ENCODE data around the gene PCSK9.

The PCSK9 gene

GRCh38 chr1:55046871-55047270 is 7.5 kb downstream of the PCSK9 start:
- Histone ChIP-seq H3K36me3 (ENCODE audit: control insufficient read depth, insufficient read depth, low read length) (no peaks in the 10 kb centered on the region), H3K4me3 (replicated peaks; ENCODE audit: low read depth, low read length) (no peak overlapping the region), H3K27me3 (replicated peaks; ENCODE audit: control insufficient read depth, insufficient read depth, low read length) (no peaks in the 10 kb centered on the region; the same call in 1 of the 2 replicates)
- TF ChIP-seq CTCF (IDR thresholded peaks at IDR 0.05; ENCODE audit: insufficient read depth, low read length, poor library complexity, severe bottlenecking) = no peak
- no peak for DNase-seq (ENCODE audit: extremely low read depth, insufficient read length)

GRCh38 chr1:55047611-55048010 is 8.3 kb downstream of the PCSK9 start:
- H3K4me3 ChIP-seq (replicated peaks; ENCODE audit: low read depth, low read length) = no peak overlapping the region
- no peak for DNase-seq (ENCODE audit: extremely low read depth, insufficient read length)
- no peak for TF ChIP-seq CTCF (IDR thresholded peaks at IDR 0.05; ENCODE audit: insufficient read depth, low read length, poor library complexity, severe bottlenecking)

GRCh38 chr1:55048453-55049270 is 9.3 kb downstream of the PCSK9 start:
- TF ChIP-seq CTCF (IDR thresholded peaks at IDR 0.05; ENCODE audit: insufficient read depth, low read length, poor library complexity, severe bottlenecking) = no peak
- DNase-seq (ENCODE audit: extremely low read depth, insufficient read length) = no peak
- Histone ChIP-seq H3K27me3 (replicated peaks; ENCODE audit: control insufficient read depth, insufficient read depth, low read length) (no peaks in the 10 kb centered on the region; the same call in 1 of the 2 replicates), H3K36me3 (ENCODE audit: control insufficient read depth, insufficient read depth, low read length) (no peaks in the 10 kb centered on the region), H3K4me3 (replicated peaks; ENCODE audit: low read depth, low read length) (no peak overlapping the region)

More at GRCh38 chr1:55047611-55048010, 8.3 kb downstream of the PCSK9 start:
- H3K36me3 ChIP-seq (ENCODE audit: control insufficient read depth, insufficient read depth, low read length) = no peaks in the 10 kb centered on the region
- no peaks in the 10 kb centered on the region; the same call in 1 of the 2 replicates for H3K27me3 ChIP-seq (replicated peaks; ENCODE audit: control insufficient read depth, insufficient read depth, low read length)

- Histone ChIP-seq H3K36me3 (ENCODE audit: control insufficient read depth, insufficient read depth, low read length) (no peaks in the 10 kb centered on the region), H3K27me3 (replicated peaks; ENCODE audit: control insufficient read depth, insufficient read depth, low read length) (no peaks in the 10 kb centered on the region; the same call in 1 of the 2 replicates), H3K4me3 (replicated peaks; ENCODE audit: low read depth, low read length) (no peak overlapping the region)
- no peak for DNase-seq (ENCODE audit: extremely low read depth, insufficient read length)
- no peak for TF ChIP-seq CTCF (IDR thresholded peaks at IDR 0.05; ENCODE audit: insufficient read depth, low read length, poor library complexity, severe bottlenecking)
These were observed 10.0 kb downstream of the PCSK9 start for GRCh38 chr1:55049271-55049913.

GRCh38 chr1:55049914-55050278 is 10.5 kb downstream of the PCSK9 start:
- no peak for TF ChIP-seq CTCF (IDR thresholded peaks at IDR 0.05; ENCODE audit: insufficient read depth, low read length, poor library complexity, severe bottlenecking)
- no peak for DNase-seq (ENCODE audit: extremely low read depth, insufficient read length)
- Histone ChIP-seq H3K36me3 (ENCODE audit: control insufficient read depth, insufficient read depth, low read length) (no peaks in the 10 kb centered on the region), H3K27me3 (replicated peaks; ENCODE audit: control insufficient read depth, insufficient read depth, low read length) (no peaks in the 10 kb centered on the region; the same call in 1 of the 2 replicates), H3K4me3 (replicated peaks; ENCODE audit: low read depth, low read length) (no peak overlapping the region)

Measured in GM06990 (cell line).